GM12878 (cell line): ENCODE measurements around the gene PAFAH2. TPM values are rescaled to one million over a fixed set of nuclear protein-coding genes. Genes with fewer than 3 reads are reported as not detected.
A peak's percentile ranks its signal among the peaks of the same experiment; 100 is the strongest.

Source experiments
- ATAC-seq: fragments of 200-7000 bp; cut with Tn5 transposase; 3 replicates; pipeline ENCODE4 v1.9.1; 2020; ENCODE audit warnings: mild to moderate bottlenecking, moderate library complexity
- BruUV-seq: library from RNA; stranded (reverse); fragments of 400-500 nt; replicated peaks from 2 replicates; lab custom pipeline; 2021; lab: Mats Ljungman, UMichigan
- CTCF ChIA-PET: fragments of 300-600 bp; sonication (Branson Sonifier 250); formaldehyde crosslinking; extraction: SDS; loops from one replicate; lab custom pipeline; 2021; ENCODE audit warnings: inconsistent platforms; lab: Yijun Ruan, JAX
- POLR2A ChIA-PET: fragments of 350-600 bp; formaldehyde crosslinking; extraction: SDS; loops from one replicate; lab custom pipeline; 2021; ENCODE audit warnings: inconsistent platforms; lab: Charles Lee
- RAD21 ChIA-PET: fragments of 300-600 bp; sonication (Branson Sonifier 250); formaldehyde crosslinking; loops from one replicate; lab custom pipeline; 2023; ENCODE audit warnings: antibody characterized with exemption; ENCODE audit not compliant: unreplicated experiment; lab: Charles Lee
- SMC1A ChIA-PET: fragments of 300-600 bp; sonication (Branson Sonifier 250); formaldehyde crosslinking; loops from one replicate; lab custom pipeline; 2023; ENCODE audit not compliant: unreplicated experiment, uncharacterized antibody; lab: Charles Lee
- DNase-seq: peaks from one replicate; pipeline ENCODE4 v3.0.0-alpha.2; 2011; ENCODE audit warnings: low read depth, low spot score
- FAIRE-seq: peaks from 3 replicates; lab custom pipeline; 2011; peaks lifted over from hg19 to GRCh38; lab: Jason Lieb, UNC
- H2AFZ ChIP-seq: 2 replicates; pipeline ENCODE4 v1.6.0; 2011; ENCODE audit warnings: low read depth, low read length, control low read depth; ENCODE audit not compliant: control insufficient read depth
- H3K27ac ChIP-seq: 2 replicates; pipeline ENCODE4 v1.5.1; 2011; ENCODE audit warnings: control low read depth; ENCODE audit not compliant: control insufficient read depth, insufficient read depth
- H3K27me3 ChIP-seq, 2 experiments: replicated peaks in 1 of 2; 2 replicates each; pipeline versions ENCODE4 v1.6.0 to v1.6.1; 2011; ENCODE audit warnings: low read length in 1 of 2; ENCODE audit not compliant: control insufficient read depth in 2 of 2, insufficient read depth in 2 of 2
- H3K36me3 ChIP-seq, 2 experiments: 2 replicates each; pipeline ENCODE4 v1.5.1; 2011; ENCODE audit warnings: low read length in 1 of 2; ENCODE audit not compliant: control insufficient read depth in 2 of 2, insufficient read depth in 2 of 2
- H3K4me1 ChIP-seq: 2 replicates; pipeline ENCODE4 v1.6.1; 2011; ENCODE audit warnings: mild to moderate bottlenecking, low read length, moderate library complexity, mixed read lengths; ENCODE audit not compliant: control insufficient read depth, insufficient read depth
- H3K4me2 ChIP-seq: 2 replicates; pipeline ENCODE4 v1.6.0; 2011; ENCODE audit warnings: control low read depth; ENCODE audit not compliant: control insufficient read depth, insufficient read depth
- H3K4me3 ChIP-seq: fragments of 200-600 bp; sonication (generic); 2 replicates; pipeline ENCODE4 v1.5.1; 2016
- H3K79me2 ChIP-seq: 2 replicates; pipeline ENCODE4 v1.6.0; 2011; ENCODE audit warnings: low read length; ENCODE audit not compliant: control insufficient read depth, insufficient read depth
- H3K9ac ChIP-seq: 2 replicates; pipeline ENCODE4 v1.8.0; 2011; ENCODE audit warnings: low read length, control low read depth, mixed read lengths; ENCODE audit not compliant: control insufficient read depth, insufficient read depth
- H3K9me3 ChIP-seq: replicated peaks from 3 replicates; pipeline ENCODE4 v1.5.1; 2011; ENCODE audit warnings: mild to moderate bottlenecking, low read length; ENCODE audit not compliant: control insufficient read depth, insufficient read depth
- H4K20me1 ChIP-seq: 2 replicates; pipeline ENCODE4 v1.6.0; 2011; ENCODE audit not compliant: control insufficient read depth, insufficient read depth
- DPF2 ChIP-seq: fragments of 450-650 bp; IDR thresholded peaks from 2 replicates; pipeline ENCODE4 v1.6.1; 2017; ENCODE audit warnings: mild to moderate bottlenecking
- MYC ChIP-seq: IDR thresholded peaks from 2 replicates; pipeline ENCODE4 v1.6.1; 2011; ENCODE audit warnings: mild to moderate bottlenecking, low read length, moderate library complexity, inconsistent platforms; ENCODE audit not compliant: insufficient read depth, insufficient replicate concordance, insufficient read length, severe bottlenecking
- SUZ12 ChIP-seq: fragments of 200-600 bp; sonication (generic); IDR thresholded peaks from one replicate; pipeline ENCODE4 v1.6.1; 2018; ENCODE audit warnings: antibody characterized with exemption, mild to moderate bottlenecking; ENCODE audit not compliant: unreplicated experiment
- YY1 ChIP-seq: IDR thresholded peaks from 2 replicates; pipeline ENCODE4 v1.6.1; 2011; ENCODE audit warnings: low read depth, mild to moderate bottlenecking, low read length
- WGBS: methylation state at CpG from one replicate; pipeline ENCODE4 v1.1.6; 2016; ENCODE audit warnings: low lambda C conversion rate; ENCODE audit not compliant: insufficient replicate concordance, insufficient coverage; ENCODE audit errors: missing lambda C conversion rate; 5-methylcytosine and 5-hydroxymethylcytosine counted together
- in situ Hi-C: fragments of 300-500 bp; cut with MboI; formaldehyde crosslinking; loops from 9 replicates; pipeline ENCODE4 v1.14.3; 2018; ENCODE audit warnings: mixed read lengths
- intact Hi-C: fragments of 100-400 bp; cut with micrococcal nuclease; formaldehyde crosslinking; loops from one replicate; pipeline ENCODE4 v1.14.2; 2022; ENCODE audit not compliant: unreplicated experiment
- polyA plus RNA-seq, 11 experiments: library from polyadenylated mRNA; depleted of rRNA in 4 of 11; unstranded in 6 of 11; stranded (reverse) in 5 of 11; fragments of >200 nt; fragmentation: Nextera tagmentation in 4 of 11; fragmentation: Illumina TruSeq in 1 of 11; extraction: Ambion mirVana in 4 of 11; extraction: Trizol in 1 of 11; gene quantifications; 1 replicate in 1 of 11; 2 replicates in 10 of 11; pipeline versions ENCODE4 v1.2.1 to v1.2.3, GENCODE V29; 2011 to 2016; ENCODE audit warnings: inconsistent platforms in 2 of 11, missing spikeins in 2 of 11, low read depth in 1 of 11
- total RNA-seq, 4 experiments: library from RNA; depleted of rRNA in 3 of 4; stranded (reverse); fragments of >200 nt in 3 of 4; fragmentation: Illumina TruSeq in 1 of 4; extraction: Trizol in 1 of 4; gene quantifications; 2 replicates each; pipeline versions ENCODE4 v1.2.1 to v1.2.3, GENCODE V29; 2013 to 2021
- TF ChIP-seq, protein P1 (sequence below): IDR thresholded peaks from 2 replicates; pipeline ENCODE4 v1.6.1; 2012; ENCODE audit warnings: low read depth, low read length, improper control_type of control experiment
- TF ChIP-seq, protein P2 (sequence below): fragments of 450-650 bp; IDR thresholded peaks from 2 replicates; pipeline ENCODE4 v1.6.1; 2017; ENCODE audit warnings: mild to moderate bottlenecking, moderate library complexity
- TF ChIP-seq, protein P3 (sequence below): fragments of 450-650 bp; formaldehyde crosslinking; IDR thresholded peaks from 2 replicates; pipeline ENCODE4 v1.5.0; 2022; ENCODE audit warnings: mild to moderate bottlenecking, missing genetic modification characterization
- TF ChIP-seq, protein P4 (sequence below): fragments of 450-650 bp; IDR thresholded peaks from 2 replicates; pipeline ENCODE4 v1.6.1; 2014; ENCODE audit warnings: mild to moderate bottlenecking
- TF ChIP-seq, protein P5 (sequence below): fragments of 450-650 bp; IDR thresholded peaks from 2 replicates; pipeline ENCODE4 v1.6.1; 2017; ENCODE audit warnings: low read depth, mild to moderate bottlenecking, moderate library complexity

Gene PAFAH2
- total and polyA plus RNA-seq, 10 of the 15 experiments (the other 5 are each of a cell fraction or from before 2014, with no cell fraction given), result 3.0 to 9.5 (median 6.5) TPM

DNA sequence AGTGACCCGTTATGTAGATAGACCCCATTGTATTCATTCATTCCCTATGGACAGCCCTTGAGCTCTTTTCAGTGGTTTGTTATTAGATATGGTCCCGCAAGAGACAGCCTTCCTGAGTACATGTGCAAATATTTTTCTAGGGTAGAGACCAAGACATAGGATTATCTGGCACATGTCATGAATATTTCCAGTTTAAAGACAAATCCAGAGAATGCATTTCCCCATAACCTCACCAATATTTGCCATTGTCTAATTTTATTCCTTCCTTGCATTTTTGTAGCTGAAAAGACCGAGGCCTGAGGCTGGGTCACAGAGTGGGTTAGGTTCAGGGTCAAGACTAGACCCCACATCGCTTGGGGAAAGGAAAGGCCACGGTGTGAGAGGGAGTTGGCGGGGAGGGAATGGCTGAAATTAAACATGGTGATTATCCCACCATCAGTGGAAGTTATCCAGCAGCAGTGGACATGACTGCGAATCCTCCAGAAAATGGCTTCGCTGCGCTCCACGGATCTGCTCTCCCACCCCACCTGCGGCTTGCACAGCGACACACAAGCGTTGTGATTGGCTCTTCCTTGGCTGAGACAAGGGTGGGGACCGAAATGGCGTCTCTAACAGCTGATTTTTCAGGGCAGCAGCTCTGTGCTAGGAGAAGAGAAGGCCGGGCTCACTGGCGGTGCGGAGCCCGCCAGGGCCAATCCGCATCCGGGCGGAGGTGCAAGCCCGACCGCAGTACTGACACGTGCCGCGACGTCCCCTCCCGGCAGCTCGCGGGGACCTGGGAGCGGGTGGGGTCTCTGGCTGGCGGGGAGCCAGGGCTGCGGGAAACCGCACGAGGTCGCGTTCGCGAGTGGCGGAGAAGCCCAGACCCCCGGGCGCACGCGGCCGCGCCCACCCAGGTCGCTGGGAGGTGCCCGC, 75.5 kb downstream of the PAFAH2 start:
- H3K27me3 ChIP-seq, result peaks cover 4 to 18% of the 10 kb centered on the region in 2 experiments
- no peak overlapping the region; the same call in 1 of the 2 replicates for H3K9ac ChIP-seq
- DNase-seq (no peak), ATAC-seq (peak; percentile 52), FAIRE-seq (no peak)
- H3K79me2 ChIP-seq, result no peaks in the 10 kb centered on the region
- intact Hi-C loops (no loop called here), in situ Hi-C loops (no loop called here)
- H3K4me1 ChIP-seq, result 0 out of 2 replicates have a peak, but pooled peaks cover 5% of the 10 kb centered on the region
- no peaks in the 10 kb centered on the region; the same call in 1 of the 2 replicates for H4K20me1 ChIP-seq
- H3K9me3 ChIP-seq, result no peaks in the 10 kb centered on the region
- no peaks in the 10 kb centered on the region for H3K36me3 ChIP-seq
- no peak overlapping the region; the same call in 1 of the 2 replicates for H2AFZ ChIP-seq
- H3K4me3 ChIP-seq, result peak overlapping the region; percentile 35; the same call in 1 of the 2 replicates
- SMC1A ChIA-PET, result interaction anchor here (0.6 to 1.3 kb wide), 2 partner anchors 75 to 1095 kb away, joined by 3 read pairs; partner anchors contain the start of gene PAFAH2
- BruUV-seq, result no TSS peak
- WGBS, result 12% methylated on average over 49 of the region's 49 CpGs
- CTCF ChIA-PET, result interaction anchor here (0.6 kb wide), 1 partner anchor 101 kb away, joined by 3 read pairs; no protein-coding TSS in a partner anchor
- no peak overlapping the region for H3K27ac ChIP-seq
- RAD21 ChIA-PET, result interaction anchor here (1.4 kb wide), 1 partner anchor 75 kb away, joined by 3 read pairs; the partner anchor contains the start of gene PAFAH2
- POLR2A ChIA-PET, result no interaction called here
- peak overlapping the region; percentile 89 for H3K4me2 ChIP-seq
- TF ChIP-seq, protein P1, sequence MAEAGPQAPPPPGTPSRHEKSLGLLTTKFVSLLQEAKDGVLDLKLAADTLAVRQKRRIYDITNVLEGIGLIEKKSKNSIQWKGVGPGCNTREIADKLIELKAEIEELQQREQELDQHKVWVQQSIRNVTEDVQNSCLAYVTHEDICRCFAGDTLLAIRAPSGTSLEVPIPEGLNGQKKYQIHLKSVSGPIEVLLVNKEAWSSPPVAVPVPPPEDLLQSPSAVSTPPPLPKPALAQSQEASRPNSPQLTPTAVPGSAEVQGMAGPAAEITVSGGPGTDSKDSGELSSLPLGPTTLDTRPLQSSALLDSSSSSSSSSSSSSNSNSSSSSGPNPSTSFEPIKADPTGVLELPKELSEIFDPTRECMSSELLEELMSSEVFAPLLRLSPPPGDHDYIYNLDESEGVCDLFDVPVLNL, result no peak
- TF ChIP-seq, protein P2, sequence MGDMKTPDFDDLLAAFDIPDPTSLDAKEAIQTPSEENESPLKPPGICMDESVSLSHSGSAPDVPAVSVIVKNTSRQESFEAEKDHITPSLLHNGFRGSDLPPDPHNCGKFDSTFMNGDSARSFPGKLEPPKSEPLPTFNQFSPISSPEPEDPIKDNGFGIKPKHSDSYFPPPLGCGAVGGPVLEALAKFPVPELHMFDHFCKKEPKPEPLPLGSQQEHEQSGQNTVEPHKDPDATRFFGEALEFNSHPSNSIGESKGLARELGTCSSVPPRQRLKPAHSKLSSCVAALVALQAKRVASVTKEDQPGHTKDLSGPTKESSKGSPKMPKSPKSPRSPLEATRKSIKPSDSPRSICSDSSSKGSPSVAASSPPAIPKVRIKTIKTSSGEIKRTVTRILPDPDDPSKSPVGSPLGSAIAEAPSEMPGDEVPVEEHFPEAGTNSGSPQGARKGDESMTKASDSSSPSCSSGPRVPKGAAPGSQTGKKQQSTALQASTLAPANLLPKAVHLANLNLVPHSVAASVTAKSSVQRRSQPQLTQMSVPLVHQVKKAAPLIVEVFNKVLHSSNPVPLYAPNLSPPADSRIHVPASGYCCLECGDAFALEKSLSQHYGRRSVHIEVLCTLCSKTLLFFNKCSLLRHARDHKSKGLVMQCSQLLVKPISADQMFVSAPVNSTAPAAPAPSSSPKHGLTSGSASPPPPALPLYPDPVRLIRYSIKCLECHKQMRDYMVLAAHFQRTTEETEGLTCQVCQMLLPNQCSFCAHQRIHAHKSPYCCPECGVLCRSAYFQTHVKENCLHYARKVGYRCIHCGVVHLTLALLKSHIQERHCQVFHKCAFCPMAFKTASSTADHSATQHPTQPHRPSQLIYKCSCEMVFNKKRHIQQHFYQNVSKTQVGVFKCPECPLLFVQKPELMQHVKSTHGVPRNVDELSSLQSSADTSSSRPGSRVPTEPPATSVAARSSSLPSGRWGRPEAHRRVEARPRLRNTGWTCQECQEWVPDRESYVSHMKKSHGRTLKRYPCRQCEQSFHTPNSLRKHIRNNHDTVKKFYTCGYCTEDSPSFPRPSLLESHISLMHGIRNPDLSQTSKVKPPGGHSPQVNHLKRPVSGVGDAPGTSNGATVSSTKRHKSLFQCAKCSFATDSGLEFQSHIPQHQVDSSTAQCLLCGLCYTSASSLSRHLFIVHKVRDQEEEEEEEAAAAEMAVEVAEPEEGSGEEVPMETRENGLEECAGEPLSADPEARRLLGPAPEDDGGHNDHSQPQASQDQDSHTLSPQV, result no peak
- TF ChIP-seq, protein P3, sequence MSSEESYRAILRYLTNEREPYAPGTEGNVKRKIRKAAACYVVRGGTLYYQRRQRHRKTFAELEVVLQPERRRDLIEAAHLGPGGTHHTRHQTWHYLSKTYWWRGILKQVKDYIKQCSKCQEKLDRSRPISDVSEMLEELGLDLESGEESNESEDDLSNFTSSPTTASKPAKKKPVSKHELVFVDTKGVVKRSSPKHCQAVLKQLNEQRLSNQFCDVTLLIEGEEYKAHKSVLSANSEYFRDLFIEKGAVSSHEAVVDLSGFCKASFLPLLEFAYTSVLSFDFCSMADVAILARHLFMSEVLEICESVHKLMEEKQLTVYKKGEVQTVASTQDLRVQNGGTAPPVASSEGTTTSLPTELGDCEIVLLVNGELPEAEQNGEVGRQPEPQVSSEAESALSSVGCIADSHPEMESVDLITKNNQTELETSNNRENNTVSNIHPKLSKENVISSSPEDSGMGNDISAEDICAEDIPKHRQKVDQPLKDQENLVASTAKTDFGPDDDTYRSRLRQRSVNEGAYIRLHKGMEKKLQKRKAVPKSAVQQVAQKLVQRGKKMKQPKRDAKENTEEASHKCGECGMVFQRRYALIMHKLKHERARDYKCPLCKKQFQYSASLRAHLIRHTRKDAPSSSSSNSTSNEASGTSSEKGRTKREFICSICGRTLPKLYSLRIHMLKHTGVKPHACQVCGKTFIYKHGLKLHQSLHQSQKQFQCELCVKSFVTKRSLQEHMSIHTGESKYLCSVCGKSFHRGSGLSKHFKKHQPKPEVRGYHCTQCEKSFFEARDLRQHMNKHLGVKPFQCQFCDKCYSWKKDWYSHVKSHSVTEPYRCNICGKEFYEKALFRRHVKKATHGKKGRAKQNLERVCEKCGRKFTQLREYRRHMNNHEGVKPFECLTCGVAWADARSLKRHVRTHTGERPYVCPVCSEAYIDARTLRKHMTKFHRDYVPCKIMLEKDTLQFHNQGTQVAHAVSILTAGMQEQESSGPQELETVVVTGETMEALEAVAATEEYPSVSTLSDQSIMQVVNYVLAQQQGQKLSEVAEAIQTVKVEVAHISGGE (CRISPR knock-in tag), result no peak
- TF ChIP-seq, protein P4, sequence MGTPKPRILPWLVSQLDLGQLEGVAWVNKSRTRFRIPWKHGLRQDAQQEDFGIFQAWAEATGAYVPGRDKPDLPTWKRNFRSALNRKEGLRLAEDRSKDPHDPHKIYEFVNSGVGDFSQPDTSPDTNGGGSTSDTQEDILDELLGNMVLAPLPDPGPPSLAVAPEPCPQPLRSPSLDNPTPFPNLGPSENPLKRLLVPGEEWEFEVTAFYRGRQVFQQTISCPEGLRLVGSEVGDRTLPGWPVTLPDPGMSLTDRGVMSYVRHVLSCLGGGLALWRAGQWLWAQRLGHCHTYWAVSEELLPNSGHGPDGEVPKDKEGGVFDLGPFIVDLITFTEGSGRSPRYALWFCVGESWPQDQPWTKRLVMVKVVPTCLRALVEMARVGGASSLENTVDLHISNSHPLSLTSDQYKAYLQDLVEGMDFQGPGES, result no peak
- TF ChIP-seq, protein P5, sequence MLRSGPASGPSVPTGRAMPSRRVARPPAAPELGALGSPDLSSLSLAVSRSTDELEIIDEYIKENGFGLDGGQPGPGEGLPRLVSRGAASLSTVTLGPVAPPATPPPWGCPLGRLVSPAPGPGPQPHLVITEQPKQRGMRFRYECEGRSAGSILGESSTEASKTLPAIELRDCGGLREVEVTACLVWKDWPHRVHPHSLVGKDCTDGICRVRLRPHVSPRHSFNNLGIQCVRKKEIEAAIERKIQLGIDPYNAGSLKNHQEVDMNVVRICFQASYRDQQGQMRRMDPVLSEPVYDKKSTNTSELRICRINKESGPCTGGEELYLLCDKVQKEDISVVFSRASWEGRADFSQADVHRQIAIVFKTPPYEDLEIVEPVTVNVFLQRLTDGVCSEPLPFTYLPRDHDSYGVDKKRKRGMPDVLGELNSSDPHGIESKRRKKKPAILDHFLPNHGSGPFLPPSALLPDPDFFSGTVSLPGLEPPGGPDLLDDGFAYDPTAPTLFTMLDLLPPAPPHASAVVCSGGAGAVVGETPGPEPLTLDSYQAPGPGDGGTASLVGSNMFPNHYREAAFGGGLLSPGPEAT, result no peak
- TF ChIP-seq YY1 (peak; percentile 48), SUZ12 (peak; percentile 57), DPF2 (no peak), MYC (no peak)
